22Rv1 (cell line): ENCODE data around the gene SLC35B2.

Experiments
- ZFX ChIP-seq: fragments of 450-650 bp; IDR thresholded peaks from 2 replicates; pipeline ENCODE4 v1.6.1; 2017; ENCODE audit warnings: antibody characterized with exemption, borderline replicate concordance
- TF ChIP-seq, protein P1 (sequence below): fragments of 450-650 bp; IDR thresholded peaks from 2 replicates; pipeline ENCODE4 v1.5.1; 2017; ENCODE audit warnings: mild to moderate bottlenecking

- TF ChIP-seq, protein P1, sequence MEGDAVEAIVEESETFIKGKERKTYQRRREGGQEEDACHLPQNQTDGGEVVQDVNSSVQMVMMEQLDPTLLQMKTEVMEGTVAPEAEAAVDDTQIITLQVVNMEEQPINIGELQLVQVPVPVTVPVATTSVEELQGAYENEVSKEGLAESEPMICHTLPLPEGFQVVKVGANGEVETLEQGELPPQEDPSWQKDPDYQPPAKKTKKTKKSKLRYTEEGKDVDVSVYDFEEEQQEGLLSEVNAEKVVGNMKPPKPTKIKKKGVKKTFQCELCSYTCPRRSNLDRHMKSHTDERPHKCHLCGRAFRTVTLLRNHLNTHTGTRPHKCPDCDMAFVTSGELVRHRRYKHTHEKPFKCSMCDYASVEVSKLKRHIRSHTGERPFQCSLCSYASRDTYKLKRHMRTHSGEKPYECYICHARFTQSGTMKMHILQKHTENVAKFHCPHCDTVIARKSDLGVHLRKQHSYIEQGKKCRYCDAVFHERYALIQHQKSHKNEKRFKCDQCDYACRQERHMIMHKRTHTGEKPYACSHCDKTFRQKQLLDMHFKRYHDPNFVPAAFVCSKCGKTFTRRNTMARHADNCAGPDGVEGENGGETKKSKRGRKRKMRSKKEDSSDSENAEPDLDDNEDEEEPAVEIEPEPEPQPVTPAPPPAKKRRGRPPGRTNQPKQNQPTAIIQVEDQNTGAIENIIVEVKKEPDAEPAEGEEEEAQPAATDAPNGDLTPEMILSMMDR: peak; percentile 66
- TF ChIP-seq ZFX: no peak
Observed at GRCh38 chr6:44257753-44258324, 511 bp upstream of the SLC35B2 start.
